ENCODE results near the gene THSD4. TPM values are rescaled to one million over a fixed set of nuclear protein-coding genes. Genes with fewer than 3 reads are reported as not detected.

THSD4 gene
- total RNA-seq, 2 experiments from 2014 or later: not detected

GRCh38 chr15:71145648-71146047, 30.4 kb downstream of the THSD4 start:
- ATAC-seq (ENCODE audit: poor library complexity) (no peak), DNase-seq (no peak)
- Histone ChIP-seq H3K36me3 (ENCODE audit: insufficient read depth, low read length) (no peaks in the 10 kb centered on the region), H3K27me3 (ENCODE audit: control insufficient read depth in 1 of 2, insufficient read depth in 2 of 2, low read length in 2 of 2) (peaks cover 5% of the 10 kb centered on the region in 2 experiments), H3K4me1 (ENCODE audit: insufficient read depth, low read length) (no peaks in the 10 kb centered on the region), H3K27ac (ENCODE audit: low read depth in 1 of 2, low read length in 2 of 2) (no peak overlapping the region), H3K4me3 (ENCODE audit: low read length) (no peak overlapping the region), H3K9me3 (ENCODE audit: control insufficient read depth in 1 of 2, insufficient read depth in 1 of 2, low read length in 2 of 2) (no peaks in the 10 kb centered on the region)
- Mint-ChIP-seq H3K9me3 (no peaks in the 10 kb centered on the region), H3K36me3 (ENCODE audit: low read depth) (no peaks in the 10 kb centered on the region), H3K4me3 (no peak overlapping the region), H3K27ac (no peak overlapping the region), H3K4me1 (ENCODE audit: low read depth) (no peaks in the 10 kb centered on the region), H3K27me3 (peaks cover 8% of the 10 kb centered on the region)
- no peak for TF ChIP-seq CTCF (IDR thresholded peaks at IDR 0.05)
- POLR2A ChIA-PET: no interaction called here
- CTCF ChIA-PET: no interaction called here
- intact Hi-C loops (cut with DNase I, micrococcal nuclease): no loop called here

- intact Hi-C loops (cut with DNase I, micrococcal nuclease): no loop called here
- Histone ChIP-seq H3K27me3 (ENCODE audit: control insufficient read depth in 1 of 2, insufficient read depth in 2 of 2, low read length in 2 of 2) (peaks cover 4 to 5% of the 10 kb centered on the region in 2 experiments), H3K4me1 (ENCODE audit: insufficient read depth, low read length) (no peaks in the 10 kb centered on the region), H3K27ac (ENCODE audit: low read depth in 1 of 2, low read length in 2 of 2) (no peak overlapping the region), H3K36me3 (ENCODE audit: insufficient read depth, low read length) (no peaks in the 10 kb centered on the region), H3K9me3 (ENCODE audit: control insufficient read depth in 1 of 2, insufficient read depth in 1 of 2, low read length in 2 of 2) (no peaks in the 10 kb centered on the region), H3K4me3 (ENCODE audit: low read length) (no peak overlapping the region)
- TF ChIP-seq CTCF (IDR thresholded peaks at IDR 0.05): no peak
- POLR2A ChIA-PET: no interaction called here
- DNase-seq (no peak), ATAC-seq (ENCODE audit: poor library complexity) (no peak)
- Mint-ChIP-seq H3K4me1 (ENCODE audit: low read depth) (no peaks in the 10 kb centered on the region), H3K9me3 (no peaks in the 10 kb centered on the region), H3K4me3 (no peak overlapping the region), H3K36me3 (ENCODE audit: low read depth) (no peaks in the 10 kb centered on the region), H3K27me3 (peaks cover 8% of the 10 kb centered on the region), H3K27ac (no peak overlapping the region)
- CTCF ChIA-PET: no interaction called here
Measured at GRCh38 chr15:71146580-71146982, 31.3 kb downstream of the THSD4 start.

- ATAC-seq (ENCODE audit: poor library complexity) (no peak), DNase-seq (no peak)
- CTCF ChIA-PET: no interaction called here
- Histone ChIP-seq H3K4me1 (ENCODE audit: insufficient read depth, low read length) (no peaks in the 10 kb centered on the region), H3K36me3 (ENCODE audit: insufficient read depth, low read length) (no peaks in the 10 kb centered on the region), H3K27ac (ENCODE audit: low read depth in 1 of 2, low read length in 2 of 2) (no peak overlapping the region), H3K27me3 (ENCODE audit: control insufficient read depth in 1 of 2, insufficient read depth in 2 of 2, low read length in 2 of 2) (peaks cover 0 to 5% of the 10 kb centered on the region in 2 experiments), H3K9me3 (ENCODE audit: control insufficient read depth in 1 of 2, insufficient read depth in 1 of 2, low read length in 2 of 2) (no peaks in the 10 kb centered on the region), H3K4me3 (ENCODE audit: low read length) (no peak overlapping the region)
- Mint-ChIP-seq H3K27me3 (peaks cover 8% of the 10 kb centered on the region), H3K4me3 (no peak overlapping the region), H3K9me3 (no peaks in the 10 kb centered on the region), H3K4me1 (ENCODE audit: low read depth) (no peaks in the 10 kb centered on the region), H3K36me3 (ENCODE audit: low read depth) (no peaks in the 10 kb centered on the region), H3K27ac (no peak overlapping the region)
- POLR2A ChIA-PET: no interaction called here
- no peak for TF ChIP-seq CTCF (IDR thresholded peaks at IDR 0.05)
- intact Hi-C loops (cut with DNase I, micrococcal nuclease): no loop called here
Measured at GRCh38 chr15:71148048-71148447, 32.8 kb downstream of the THSD4 start.

Measured in CD4-positive, alpha-beta T cell (primary cell).